ENCODE data around the gene ZNF502.

The ZNF502 gene

DNA sequence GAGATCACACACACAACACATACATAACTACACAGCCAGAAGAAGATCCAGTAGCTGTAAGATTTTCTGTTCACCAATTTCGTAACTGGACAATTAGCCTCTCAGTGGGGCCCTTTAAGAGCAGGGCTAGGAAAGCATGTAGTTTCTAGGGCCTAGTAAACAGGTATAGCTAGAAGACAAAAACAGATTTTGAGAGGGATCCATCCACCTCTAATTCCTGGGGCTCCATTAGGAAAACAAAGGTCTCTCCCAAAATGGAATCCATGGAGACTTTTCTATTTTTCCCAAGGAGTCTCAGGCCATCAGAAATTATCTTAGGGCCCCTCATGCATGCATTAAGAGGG, 59.6 kb downstream of the ZNF502 start:
- TF ChIP-seq, protein P1, sequence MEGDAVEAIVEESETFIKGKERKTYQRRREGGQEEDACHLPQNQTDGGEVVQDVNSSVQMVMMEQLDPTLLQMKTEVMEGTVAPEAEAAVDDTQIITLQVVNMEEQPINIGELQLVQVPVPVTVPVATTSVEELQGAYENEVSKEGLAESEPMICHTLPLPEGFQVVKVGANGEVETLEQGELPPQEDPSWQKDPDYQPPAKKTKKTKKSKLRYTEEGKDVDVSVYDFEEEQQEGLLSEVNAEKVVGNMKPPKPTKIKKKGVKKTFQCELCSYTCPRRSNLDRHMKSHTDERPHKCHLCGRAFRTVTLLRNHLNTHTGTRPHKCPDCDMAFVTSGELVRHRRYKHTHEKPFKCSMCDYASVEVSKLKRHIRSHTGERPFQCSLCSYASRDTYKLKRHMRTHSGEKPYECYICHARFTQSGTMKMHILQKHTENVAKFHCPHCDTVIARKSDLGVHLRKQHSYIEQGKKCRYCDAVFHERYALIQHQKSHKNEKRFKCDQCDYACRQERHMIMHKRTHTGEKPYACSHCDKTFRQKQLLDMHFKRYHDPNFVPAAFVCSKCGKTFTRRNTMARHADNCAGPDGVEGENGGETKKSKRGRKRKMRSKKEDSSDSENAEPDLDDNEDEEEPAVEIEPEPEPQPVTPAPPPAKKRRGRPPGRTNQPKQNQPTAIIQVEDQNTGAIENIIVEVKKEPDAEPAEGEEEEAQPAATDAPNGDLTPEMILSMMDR (IDR thresholded peaks at IDR 0.05; ENCODE audit: unreplicated experiment in 3 of 3) = no peak
- Mint-ChIP-seq H3K4me3 (no peak overlapping the region), H3K27me3 (ENCODE audit: low read depth) (no peaks in the 10 kb centered on the region), H3K4me1 (no peaks in the 10 kb centered on the region), H3K27ac (no peak overlapping the region), H3K36me3 (ENCODE audit: low read depth) (peaks cover 90% of the 10 kb centered on the region), H3K9me3 (peaks cover 46% of the 10 kb centered on the region)
